HG03439 (cell line): ENCODE data around the gene PPOX.

Experiments used
- ATAC-seq: cut with Tn5 transposase; IDR thresholded peaks from one replicate; pipeline ENCODE4 v1.9.1; 2021; ENCODE audit warnings: mild to moderate bottlenecking, moderate library complexity; ENCODE audit not compliant: unreplicated experiment

The PPOX gene

GRCh38 chr1:161174911-161175310 lies 8.7 kb downstream of the PPOX start:
- ATAC-seq = no peak

GRCh38 chr1:161175771-161176453 lies 9.7 kb downstream of the PPOX start:
- no peak for ATAC-seq

GRCh38 chr1:161176468-161177111 lies 10.4 kb downstream of the PPOX start:
- ATAC-seq = peak; percentile 2

- ATAC-seq = peak; percentile 85
These were observed 11.1 kb downstream of the PPOX start, which contains the start of gene B4GALT3 for GRCh38 chr1:161177112-161177935. B4GALT3 (minus strand) TSS chr1:161177507; CDS start chr1:161176060, 1,447 bp downstream.

GRCh38 chr1:161177936-161178244 lies 11.7 kb downstream of the PPOX start:
- ATAC-seq = no peak

- ATAC-seq = no peak
These were observed 13.5 kb downstream of the PPOX start for GRCh38 chr1:161179698-161180097.

- no peak for ATAC-seq
These were observed 14.4 kb downstream of the PPOX start for GRCh38 chr1:161180639-161181038.

GRCh38 chr1:161182214-161182613 lies 16.0 kb downstream of the PPOX start:
- no peak for ATAC-seq

- peak; percentile 65 for ATAC-seq
These were observed 19.1 kb downstream of the PPOX start for GRCh38 chr1:161185282-161185682.

- ATAC-seq = peak; percentile 3
These were observed 19.6 kb downstream of the PPOX start for GRCh38 chr1:161185732-161186311.

- no peak for ATAC-seq
These were observed 21.1 kb downstream of the PPOX start for GRCh38 chr1:161187311-161187710.

- no peak for ATAC-seq
These were observed 22.2 kb downstream of the PPOX start for GRCh38 chr1:161188381-161188780.

- no peak for ATAC-seq
These were observed 22.8 kb downstream of the PPOX start for GRCh38 chr1:161189036-161189435.

GRCh38 chr1:161190962-161191521 lies 24.8 kb downstream of the PPOX start:
- no peak for ATAC-seq

GRCh38 chr1:161191971-161192370 lies 25.7 kb downstream of the PPOX start:
- no peak for ATAC-seq

GRCh38 chr1:161192476-161193465 lies 26.5 kb downstream of the PPOX start:
- ATAC-seq = no peak

GRCh38 chr1:161193561-161194235 lies 27.5 kb downstream of the PPOX start:
- ATAC-seq = no peak

- no peak for ATAC-seq
These were observed 28.9 kb downstream of the PPOX start for GRCh38 chr1:161195171-161195570.

GRCh38 chr1:161196111-161196510 lies 29.9 kb downstream of the PPOX start:
- ATAC-seq = no peak
